Activated T-helper 1 cell treated with anti-CD3 and anti-CD28 coated beads, Interleukin-12 subunit alpha, Interleukin-12 subunit beta, Interleukin-2, Interleukin-4 antibody, amounts not matched to agents 30 ng/mL and 10 ng/mL and 1 ng/mL, durations not matched to agents 14 hours and 24 hours and 36 hours (primary cell): ENCODE data around the gene RUSF1. TPM values are rescaled to one million over a fixed set of nuclear protein-coding genes. Genes with fewer than 3 reads are reported as not detected.
"Not testable (repeated sequence)": the region's sequence is repeated elsewhere in the genome, so short reads cannot be mapped to it uniquely, and the experiment has no call there.

Experiments used
- DNase-seq: peaks from one replicate; pipeline ENCODE4 v3.0.0; 2021; ENCODE audit warnings: low spot score
- H3K27ac Mint-ChIP-seq: one replicate; pipeline ENCODE4 v1.8.0; 2021; ENCODE audit warnings: mild to moderate bottlenecking, mixed read lengths
- H3K27me3 Mint-ChIP-seq: one replicate; pipeline ENCODE4 v1.8.0; 2022; ENCODE audit warnings: mild to moderate bottlenecking, moderate library complexity, mixed read lengths; ENCODE audit not compliant: insufficient read depth
- H3K36me3 Mint-ChIP-seq: one replicate; pipeline ENCODE4 v1.8.0; 2021; ENCODE audit warnings: low read depth, mixed read lengths
- H3K4me1 Mint-ChIP-seq: one replicate; pipeline ENCODE4 v1.8.0; 2021; ENCODE audit warnings: low read depth, mixed read lengths
- H3K4me3 Mint-ChIP-seq: one replicate; pipeline ENCODE4 v1.8.0; 2021; ENCODE audit warnings: mild to moderate bottlenecking, moderate library complexity, mixed read lengths
- H3K9me3 Mint-ChIP-seq: one replicate; pipeline ENCODE4 v1.8.0; 2021; ENCODE audit warnings: mixed read lengths
- intact Hi-C: fragments of 100-400 bp; cut with micrococcal nuclease; formaldehyde crosslinking; loops from one replicate; pipeline ENCODE4 v1.15.1; 2024
- total RNA-seq: library from RNA; stranded (reverse); gene quantifications from 2 replicates; pipeline ENCODE4 v1.2.3, GENCODE V29; 2022

Gene RUSF1
- total RNA-seq, 1 donor from 2014 or later, result 42.2 TPM

DNA sequence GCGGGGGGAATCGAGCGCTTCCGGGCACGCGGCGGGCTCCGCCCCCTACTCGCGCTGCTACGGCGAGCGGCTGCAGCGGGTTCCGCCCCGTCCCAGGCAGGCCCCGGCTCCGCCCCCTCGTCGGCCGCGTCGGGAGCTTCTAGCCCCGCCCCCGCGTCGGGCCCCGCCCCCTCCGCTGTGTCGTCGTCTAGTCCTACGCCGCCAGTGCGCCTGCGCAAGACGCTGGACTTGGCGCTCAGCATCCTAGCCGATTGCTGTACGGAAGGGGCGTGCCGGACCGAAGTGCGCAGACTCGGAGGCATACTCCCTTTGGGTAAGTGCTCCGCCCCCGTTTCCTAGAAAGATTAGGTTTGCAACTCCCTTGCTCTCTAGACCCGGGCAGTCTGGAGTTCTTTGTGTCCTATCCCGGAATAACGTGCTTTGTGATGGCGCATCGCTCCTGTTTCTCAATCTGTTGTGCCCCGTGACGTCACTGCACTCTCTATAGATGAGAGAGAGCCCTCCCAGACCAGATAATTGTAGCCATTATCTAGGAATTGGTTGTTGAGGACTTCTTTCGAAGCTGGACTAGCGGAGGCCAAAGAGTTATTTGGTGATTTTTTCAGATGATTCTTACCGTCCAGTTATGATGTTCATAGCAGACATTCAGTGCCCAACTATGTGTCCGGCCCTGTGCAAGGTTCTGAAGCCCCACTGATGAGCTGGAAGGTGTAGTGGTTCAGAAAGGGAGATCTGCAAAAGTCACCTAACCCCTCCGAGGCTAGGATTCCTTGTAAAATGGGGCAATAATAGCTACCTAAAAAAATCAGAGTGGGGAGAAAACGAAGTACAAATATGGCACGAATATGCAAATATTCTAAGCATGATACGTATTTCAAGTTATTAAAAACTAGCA is 48.3 kb downstream of the RUSF1 start:
- no peaks in the 10 kb centered on the region for H3K9me3 Mint-ChIP-seq
- H3K4me1 Mint-ChIP-seq, result peaks cover 39% of the 10 kb centered on the region
- intact Hi-C loops, result loop anchor here (1.0 to 2.0 kb wide), 17 partner anchors 17 to 537 kb away; partner anchors contain the start of genes BCKDK, FBXL19, FUS and ITGAX
- H3K27ac Mint-ChIP-seq, result peak overlapping the region; percentile 95
- peaks cover 17% of the 10 kb centered on the region for H3K36me3 Mint-ChIP-seq
- no peaks in the 10 kb centered on the region for H3K27me3 Mint-ChIP-seq
- peak overlapping the region; percentile 93 for H3K4me3 Mint-ChIP-seq
- DNase-seq, result peak; percentile 100

GRCh38 chr16:31458844-31459686 is 49.1 kb downstream of the RUSF1 start, which contains the start of gene ARMC5:
TSS of gene ARMC5 (plus strand) at chr16:31459501. CDS start at chr16:31459525, 24 bp downstream.
- peak within 1 kb of the TSS; percentile 95 for H3K27ac Mint-ChIP-seq
- DNase-seq, result peak; percentile 95
- no peaks in the 10 kb centered on the region for H3K27me3 Mint-ChIP-seq
- intact Hi-C loops, result loop anchor here (1.0 to 2.0 kb wide), 16 partner anchors 18 to 536 kb away; partner anchors contain the start of genes BCKDK, FBXL19, FUS and ITGAX
- peaks cover 41% of the 10 kb centered on the region for H3K4me1 Mint-ChIP-seq
- peaks cover 18% of the 10 kb centered on the region for H3K36me3 Mint-ChIP-seq
- peak within 1 kb of the TSS; percentile 93 for H3K4me3 Mint-ChIP-seq
- H3K9me3 Mint-ChIP-seq, result no peaks in the 10 kb centered on the region

DNA sequence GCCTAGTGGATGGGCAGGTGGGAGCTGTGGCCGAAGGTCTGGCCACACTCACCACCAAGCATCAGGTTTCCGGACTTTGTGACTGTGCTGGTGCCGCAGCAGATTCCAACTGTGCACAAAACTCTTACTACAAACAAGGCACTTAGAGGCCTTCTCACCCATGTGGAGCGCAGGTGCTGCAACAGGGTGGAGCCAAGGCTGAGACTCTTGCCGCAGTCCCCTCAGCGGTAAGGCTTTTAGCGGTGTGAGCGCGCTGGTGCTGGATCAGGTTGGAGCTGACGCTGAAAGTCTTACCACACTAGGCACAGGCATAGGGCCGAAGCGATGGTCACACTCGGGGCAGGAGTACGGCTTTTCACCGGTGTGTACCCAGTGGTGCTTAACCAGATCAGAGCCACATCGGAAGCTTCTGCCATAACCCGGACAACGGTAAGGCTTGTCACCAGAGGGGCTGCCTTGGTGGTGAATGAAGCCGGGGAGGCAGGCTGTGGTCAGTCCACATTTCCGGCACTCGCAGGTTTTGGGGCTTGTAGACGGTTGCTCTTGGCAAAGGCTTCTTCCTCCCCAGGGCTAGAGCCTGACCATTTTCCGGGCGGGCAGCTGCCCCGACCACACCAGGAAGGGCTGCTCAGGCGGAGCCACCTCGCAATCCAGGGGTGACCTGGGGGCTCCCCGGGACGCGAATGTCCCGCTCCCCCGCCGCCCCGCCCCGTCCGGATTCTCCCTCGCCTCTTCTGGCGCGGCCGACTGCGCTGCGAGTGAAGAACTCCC is 49.9 kb downstream of the RUSF1 start:
- H3K4me1 Mint-ChIP-seq, result peaks cover 45% of the 10 kb centered on the region
- DNase-seq, result peak; percentile 58
- no peaks in the 10 kb centered on the region for H3K9me3 Mint-ChIP-seq
- H3K4me3 Mint-ChIP-seq, result peak overlapping the region; percentile 93
- H3K36me3 Mint-ChIP-seq, result peaks cover 20% of the 10 kb centered on the region
- H3K27ac Mint-ChIP-seq, result peak overlapping the region; percentile 95
- intact Hi-C loops, result loop anchor here (1.0 to 2.0 kb wide), 3 partner anchors 31 to 349 kb away; partner anchors contain the start of gene BCKDK
- H3K27me3 Mint-ChIP-seq, result no peaks in the 10 kb centered on the region

DNA sequence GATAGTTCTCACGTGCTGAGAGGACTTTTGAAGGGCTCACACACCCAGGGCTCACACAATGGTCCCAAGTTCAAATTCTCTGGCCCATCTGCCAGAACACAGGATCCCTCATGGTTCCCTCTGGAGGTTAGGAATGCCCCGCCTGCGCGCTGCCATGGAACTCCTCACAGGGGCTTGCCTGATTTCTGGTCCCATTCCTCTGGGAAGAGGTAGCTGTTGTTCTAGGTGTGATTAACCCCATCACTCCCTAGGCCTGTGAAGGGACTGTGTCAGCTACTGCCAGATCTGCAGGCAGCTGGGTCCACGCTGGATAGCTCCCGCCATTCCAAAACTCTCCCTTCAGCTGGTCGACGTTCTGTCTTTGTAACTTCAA is 51.2 kb downstream of the RUSF1 start:
- Mint-ChIP-seq H3K27ac (no peak overlapping the region), H3K4me1 (peaks cover 47% of the 10 kb centered on the region)
- intact Hi-C loops, result no loop called here

GRCh38 chr16:31455601-31456314 is 52.4 kb downstream of the RUSF1 start:
- Mint-ChIP-seq H3K27ac (no peak overlapping the region), H3K9me3 (no peaks in the 10 kb centered on the region), H3K27me3 (no peaks in the 10 kb centered on the region), H3K4me3 (peak overlapping the region; percentile 61), H3K4me1 (peaks cover 45% of the 10 kb centered on the region), H3K36me3 (peaks cover 21% of the 10 kb centered on the region)
- no peak for DNase-seq
- intact Hi-C loops, result loop anchor here (1.0 kb wide), 1 partner anchor 11 kb away; no protein-coding TSS in a partner anchor

More for the DNA sequence above, 51.2 kb downstream of the RUSF1 start:
- DNase-seq, result no peak
- Mint-ChIP-seq H3K4me3 (peak overlapping the region; percentile 93), H3K27me3 (no peaks in the 10 kb centered on the region), H3K9me3 (no peaks in the 10 kb centered on the region), H3K36me3 (peaks cover 16% of the 10 kb centered on the region)

GRCh38 chr16:31453255-31454204 is 54.7 kb downstream of the RUSF1 start:
- peaks cover 36% of the 10 kb centered on the region for H3K4me1 Mint-ChIP-seq
- DNase-seq, result no peak
- intact Hi-C loops, result no loop called here
- H3K36me3 Mint-ChIP-seq, result peaks cover 21% of the 10 kb centered on the region
- H3K4me3 Mint-ChIP-seq, result no peak overlapping the region
- no peaks in the 10 kb centered on the region for H3K27me3 Mint-ChIP-seq
- H3K9me3 Mint-ChIP-seq, result no peaks in the 10 kb centered on the region
- H3K27ac Mint-ChIP-seq, result peak overlapping the region; percentile 9

DNA sequence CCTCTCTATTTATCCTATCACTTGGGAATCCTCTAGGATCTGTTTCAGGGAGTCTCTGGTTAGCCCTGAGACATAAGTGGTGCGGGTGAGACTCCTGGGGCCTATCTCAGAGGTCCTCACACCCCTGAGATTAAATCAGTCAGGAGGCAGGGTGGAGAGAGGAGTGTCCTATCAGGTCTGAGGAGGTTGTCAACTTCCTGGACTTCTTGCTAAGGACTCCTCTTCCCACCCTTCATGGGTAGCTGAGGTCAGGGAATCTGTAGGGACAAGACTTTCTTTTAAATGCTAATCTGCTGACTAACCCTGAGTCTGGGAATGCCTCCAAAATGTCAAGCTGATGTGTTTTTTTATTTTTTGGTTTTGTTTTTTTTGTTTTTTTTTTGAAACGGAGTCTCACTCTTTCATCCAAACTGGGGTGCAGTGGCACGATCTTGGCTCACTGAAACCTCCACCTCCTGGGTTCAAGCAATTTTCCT is 55.5 kb downstream of the RUSF1 start:
- Mint-ChIP-seq H3K36me3 (peaks cover 16% of the 10 kb centered on the region), H3K27ac (no peak overlapping the region), H3K4me3 (no peak overlapping the region), H3K27me3 (no peaks in the 10 kb centered on the region), H3K4me1 (peaks cover 30% of the 10 kb centered on the region), H3K9me3 (no peaks in the 10 kb centered on the region)
- intact Hi-C loops, result no loop called here
- DNase-seq, result no peak

DNA sequence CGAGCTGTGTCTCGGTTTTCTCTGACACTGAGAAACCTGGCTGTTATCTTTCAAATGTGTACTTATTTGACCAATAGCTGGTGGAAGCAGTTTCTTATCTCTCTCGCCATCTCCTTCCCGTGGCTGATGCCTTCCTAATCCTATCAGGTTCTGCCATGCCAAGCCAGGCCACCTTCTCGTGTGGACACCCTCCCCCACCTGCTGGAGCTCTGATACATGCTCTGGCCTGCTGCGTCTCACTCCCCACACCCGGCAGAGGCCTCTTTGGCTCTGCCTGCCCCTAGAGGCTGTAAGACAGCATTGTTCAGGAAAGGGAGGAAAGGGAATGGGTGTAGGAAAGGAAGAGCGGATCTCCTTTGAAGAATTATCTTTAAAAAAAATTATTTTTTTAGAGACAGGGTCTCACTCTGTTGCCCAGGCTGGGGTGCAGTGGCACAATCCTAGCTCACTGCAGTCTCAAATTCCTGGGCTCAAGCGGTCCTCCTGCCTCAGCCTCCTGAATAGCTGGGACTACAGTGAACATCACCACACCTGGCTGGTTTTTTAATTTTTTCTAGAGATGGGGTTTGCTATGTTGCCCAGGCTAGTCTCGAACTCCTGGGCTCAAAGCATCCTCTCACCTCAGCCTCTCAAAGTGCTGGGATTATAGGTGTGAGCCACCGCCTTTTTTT is 56.4 kb downstream of the RUSF1 start:
- Mint-ChIP-seq H3K4me1 (peaks cover 27% of the 10 kb centered on the region), H3K36me3 (peaks cover 16% of the 10 kb centered on the region), H3K9me3 (no peaks in the 10 kb centered on the region), H3K27ac (no peak overlapping the region), H3K4me3 (no peak overlapping the region), H3K27me3 (no peaks in the 10 kb centered on the region)
- intact Hi-C loops, result no loop called here
- DNase-seq, result no peak

DNA sequence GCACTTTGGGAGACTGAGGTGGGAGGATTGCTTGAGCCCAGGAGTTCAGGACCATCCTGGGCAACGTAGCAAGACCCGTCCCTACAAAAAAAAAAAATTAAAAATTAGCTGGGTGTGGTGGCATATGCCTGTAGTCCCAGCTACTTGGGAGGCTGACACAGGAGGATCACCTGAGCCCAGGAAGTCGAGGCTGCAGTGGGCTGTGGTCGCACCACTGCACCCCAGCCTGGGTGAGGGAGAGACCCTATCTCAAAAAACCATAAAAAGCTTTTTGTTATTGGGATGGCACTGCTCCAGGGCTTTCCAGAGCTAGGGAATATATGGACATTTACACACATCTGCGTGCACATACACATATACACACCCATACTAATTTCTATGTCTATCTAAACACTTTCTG is 57.0 kb downstream of the RUSF1 start:
- intact Hi-C loops, result no loop called here
- DNase-seq, result no peak
- H3K36me3 Mint-ChIP-seq, result peaks cover 16% of the 10 kb centered on the region

DNA sequence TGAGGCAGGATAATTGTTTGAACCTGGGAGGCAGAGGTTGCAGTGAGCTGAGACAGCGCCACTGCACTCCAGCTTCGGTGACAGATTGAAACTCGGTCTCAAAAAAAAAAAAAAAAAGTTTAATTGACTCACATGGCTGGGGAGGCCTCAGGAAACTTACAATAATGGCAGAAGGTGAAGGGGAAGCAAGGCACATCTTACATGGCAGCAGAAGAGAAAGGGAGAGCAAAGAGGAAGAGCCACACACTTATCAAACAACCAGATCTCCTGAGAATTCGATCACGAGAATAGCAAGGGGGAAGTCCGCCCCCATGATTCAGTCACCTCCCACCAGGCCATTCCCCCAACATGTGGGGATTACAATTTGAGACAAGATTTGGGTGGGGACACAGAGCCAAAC is 62.3 kb downstream of the RUSF1 start:
- DNase-seq, H3K36me3 Mint-ChIP-seq, H3K27me3 Mint-ChIP-seq, H3K4me3 Mint-ChIP-seq, H3K9me3 Mint-ChIP-seq, H3K27ac Mint-ChIP-seq: not testable (repeated sequence)
- intact Hi-C loops, result loop anchor here (10.0 kb wide), 1 partner anchor 491 kb away; the partner anchor contains the start of gene SETD1A
- peaks cover 14% of the 10 kb centered on the region for H3K4me1 Mint-ChIP-seq

More for the DNA sequence above, 57.0 kb downstream of the RUSF1 start:
- H3K27me3 Mint-ChIP-seq, result no peaks in the 10 kb centered on the region
- H3K4me1 Mint-ChIP-seq, result peaks cover 25% of the 10 kb centered on the region
- H3K4me3 Mint-ChIP-seq, result no peak overlapping the region
- no peaks in the 10 kb centered on the region for H3K9me3 Mint-ChIP-seq
- H3K27ac Mint-ChIP-seq, result no peak overlapping the region
